Hepatocyte (in vitro differentiated cells): ENCODE data around the gene PABPN1L.
"Not testable (repeated sequence)": the region's sequence is repeated elsewhere in the genome, so short reads cannot be mapped to it uniquely, and the experiment has no call there.

Experiments
- CTCF ChIP-seq: fragments of 200-600 bp; sonication (generic); IDR thresholded peaks from 2 replicates; pipeline ENCODE4 v1.5.1; 2016; ENCODE audit warnings: antibody characterized with exemption, mild to moderate bottlenecking; ENCODE audit not compliant: poor library complexity
- EZH2 ChIP-seq: fragments of 200-600 bp; sonication (generic); IDR thresholded peaks from 2 replicates; pipeline ENCODE4 v1.6.1; 2016; ENCODE audit warnings: antibody characterized with exemption, mild to moderate bottlenecking, borderline replicate concordance

- TF ChIP-seq CTCF, EZH2: not testable (repeated sequence)
These were observed 27.8 kb upstream of the PABPN1L start for GRCh38 chr16:88894266-88894665.
